Mesenchymal stem cell (in vitro differentiated cells and primary cell): ENCODE measurements around the gene PKN1.
A peak's percentile ranks its signal among the peaks of the same experiment; 100 is the strongest.

Experiments used
- DNase-seq: peaks from one replicate; pipeline ENCODE4 v3.0.0-alpha.2; 2013
- H2AFZ ChIP-seq: one replicate; pipeline ENCODE4 v1.6.1; 2013; ENCODE audit warnings: low read depth, mild to moderate bottlenecking, control low read depth, inconsistent platforms, low read length, moderate library complexity
- H2AK5ac ChIP-seq: 2 replicates; pipeline ENCODE4 v1.6.1; 2013; ENCODE audit warnings: low read length, moderate library complexity, mild to moderate bottlenecking, inconsistent platforms; ENCODE audit not compliant: severe bottlenecking
- H2BK120ac ChIP-seq: one replicate; pipeline ENCODE4 v1.6.1; 2013; ENCODE audit warnings: low read depth, mild to moderate bottlenecking, inconsistent platforms, low read length, moderate library complexity
- H2BK12ac ChIP-seq, 2 experiments: one replicate each; pipeline ENCODE4 v1.6.1; 2013; ENCODE audit warnings: inconsistent platforms in 2 of 2, low read length in 2 of 2, mild to moderate bottlenecking in 2 of 2, moderate library complexity in 2 of 2, control low read depth in 1 of 2
- H2BK15ac ChIP-seq: one replicate; pipeline ENCODE4 v1.6.1; 2013; ENCODE audit warnings: mild to moderate bottlenecking, low read depth, inconsistent platforms; ENCODE audit not compliant: poor library complexity, severe bottlenecking
- H2BK5ac ChIP-seq: 2 replicates; pipeline ENCODE4 v1.6.1; 2013; ENCODE audit warnings: low read depth, mild to moderate bottlenecking, low read length, control low read depth, inconsistent platforms; ENCODE audit not compliant: poor library complexity, severe bottlenecking
- H3K14ac ChIP-seq, 2 experiments: one replicate each; pipeline ENCODE4 v1.6.1; 2013; ENCODE audit warnings: inconsistent platforms in 2 of 2, low read length in 2 of 2, control low read depth in 1 of 2, mild to moderate bottlenecking in 1 of 2, moderate library complexity in 1 of 2
- H3K18ac ChIP-seq, 2 experiments: one replicate each; pipeline ENCODE4 v1.6.1; 2013; ENCODE audit warnings: inconsistent platforms in 2 of 2, low read length in 2 of 2, control low read depth in 1 of 2, low read depth in 1 of 2, mild to moderate bottlenecking in 1 of 2
- H3K23ac ChIP-seq, 2 experiments: one replicate each; pipeline ENCODE4 v1.6.1; 2013; ENCODE audit warnings: inconsistent platforms in 2 of 2, low read length in 2 of 2, mild to moderate bottlenecking in 2 of 2, moderate library complexity in 2 of 2, control low read depth in 1 of 2
- H3K27ac ChIP-seq: 2 replicates; pipeline ENCODE4 v1.5.1; 2013; ENCODE audit warnings: mild to moderate bottlenecking, moderate library complexity, low read length, control low read depth, inconsistent platforms; ENCODE audit not compliant: poor library complexity, severe bottlenecking
- H3K27me3 ChIP-seq, 2 experiments: 2 replicates each; pipeline versions ENCODE4 v1.6.1 to v1.7.0; 2013; ENCODE audit warnings: low read length in 2 of 2, mild to moderate bottlenecking in 2 of 2, moderate library complexity in 2 of 2, control low read depth in 1 of 2, inconsistent platforms in 1 of 2; ENCODE audit not compliant: control insufficient read depth in 1 of 2, insufficient read depth in 1 of 2
- H3K36me3 ChIP-seq, 2 experiments: 2 replicates each; pipeline versions ENCODE4 v1.6.1 to v1.7.0; 2013; ENCODE audit warnings: low read length in 2 of 2, control low read depth in 1 of 2, inconsistent platforms in 1 of 2, low read depth in 1 of 2, mild to moderate bottlenecking in 1 of 2; ENCODE audit not compliant: insufficient read depth in 2 of 2, control insufficient read depth in 1 of 2
- H3K4ac ChIP-seq, 2 experiments: one replicate each; pipeline ENCODE4 v1.6.1; 2013; ENCODE audit warnings: inconsistent platforms in 2 of 2, low read length in 2 of 2, mild to moderate bottlenecking in 2 of 2, moderate library complexity in 2 of 2, control low read depth in 1 of 2, low read depth in 1 of 2
- H3K4me1 ChIP-seq: 2 replicates; pipeline ENCODE4 v1.6.1; 2013; ENCODE audit warnings: low read depth, low read length, control low read depth; ENCODE audit not compliant: control insufficient read depth, insufficient read depth
- H3K4me2 ChIP-seq: 2 replicates; pipeline ENCODE4 v1.6.1; 2013; ENCODE audit warnings: low read length, mild to moderate bottlenecking, inconsistent platforms; ENCODE audit not compliant: poor library complexity, severe bottlenecking
- H3K4me3 ChIP-seq, 2 experiments: 2 replicates each; pipeline versions ENCODE4 v1.5.1 to v1.7.0; 2013; ENCODE audit warnings: low read length in 2 of 2, mild to moderate bottlenecking in 2 of 2, control low read depth in 1 of 2, low read depth in 1 of 2; ENCODE audit not compliant: insufficient read depth in 1 of 2
- H3K79me1 ChIP-seq: replicated peaks from 2 replicates; pipeline ENCODE4 v1.6.1; 2013; ENCODE audit warnings: mild to moderate bottlenecking, control low read depth, low read length, inconsistent platforms; ENCODE audit not compliant: poor library complexity, severe bottlenecking
- H3K9ac ChIP-seq: 2 replicates; pipeline ENCODE4 v1.7.0; 2013; ENCODE audit warnings: mild to moderate bottlenecking, low read length, moderate library complexity
- H3K9me3 ChIP-seq: 2 replicates; pipeline ENCODE4 v1.7.0; 2013; ENCODE audit warnings: mild to moderate bottlenecking, low read length; ENCODE audit not compliant: control insufficient read depth
- H4K8ac ChIP-seq: one replicate; pipeline ENCODE4 v1.6.1; 2013; ENCODE audit warnings: inconsistent platforms, mild to moderate bottlenecking, low read length, moderate library complexity
- H4K91ac ChIP-seq: one replicate; pipeline ENCODE4 v1.6.1; 2013; ENCODE audit warnings: mild to moderate bottlenecking, low read length, inconsistent platforms
- WGBS: methylation state at CpG from one replicate; pipeline ENCODE4 v1.1.7; 2013; ENCODE audit warnings: mixed read lengths; 5-methylcytosine and 5-hydroxymethylcytosine counted together

PKN1 gene

DNA sequence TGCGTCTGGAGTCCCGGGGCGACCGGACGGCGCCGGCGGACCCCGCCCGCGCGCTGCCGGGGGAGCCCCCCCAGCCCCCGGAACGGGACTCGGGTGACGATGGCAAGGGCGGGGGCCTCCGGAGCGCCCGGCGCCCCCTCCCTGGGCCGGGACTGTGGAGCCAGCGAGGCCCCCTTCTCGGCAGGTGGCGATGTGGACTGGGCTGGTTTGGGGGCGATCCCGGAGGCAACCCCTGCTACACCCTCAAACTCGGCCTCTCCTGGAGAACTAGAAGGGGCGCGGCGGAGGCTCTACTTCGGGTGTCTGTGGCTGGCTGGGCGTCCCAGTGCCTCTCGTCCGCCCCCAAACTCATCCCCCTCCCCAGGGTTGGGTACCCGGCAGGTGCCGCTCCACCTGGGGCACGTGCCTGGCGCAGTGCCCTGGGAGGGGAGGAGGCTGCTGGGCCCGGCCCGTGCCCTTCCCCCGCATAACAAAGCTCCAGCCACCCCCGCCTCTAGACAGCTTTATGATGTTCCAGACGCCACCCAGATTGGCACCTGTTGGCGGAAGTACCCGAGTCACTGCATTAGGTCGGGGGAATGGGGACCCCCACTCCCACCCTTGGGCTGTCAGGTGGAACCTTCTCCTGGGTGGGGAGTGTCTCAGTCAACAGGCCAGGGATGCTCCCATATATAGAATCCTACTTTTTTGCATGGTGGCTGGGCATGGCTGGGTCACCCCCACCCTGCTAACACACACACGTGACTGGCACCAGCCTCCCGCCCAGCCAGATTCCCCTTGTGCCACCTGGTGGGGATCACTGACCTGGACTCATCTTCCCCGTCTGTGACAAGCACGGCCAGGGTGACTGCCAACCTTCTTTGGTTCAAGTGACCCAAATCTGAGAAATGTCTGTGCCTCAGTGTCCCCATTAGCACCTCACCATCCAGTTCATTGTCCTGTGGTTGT is 722 bp downstream of the PKN1 start:
- Histone ChIP-seq H3K4ac (peak overlapping the region; percentile 20 to 88), H3K4me2 (peak overlapping the region; percentile 91), H4K8ac (peak overlapping the region; percentile 90), H3K27me3 (peaks cover 3% of the 10 kb centered on the region in 2 experiments), H2BK15ac (peak overlapping the region; percentile 85), H3K9ac (peak overlapping the region; percentile 86), H2AK5ac (no peak overlapping the region), H2BK5ac (no peak overlapping the region), H3K36me3 (peaks cover under 1 to 10% of the 10 kb centered on the region in 2 experiments), H2BK120ac (peak overlapping the region; percentile 59), H3K23ac (peak overlapping the region in 1 of 2 experiments; percentile 70), H3K14ac (peak overlapping the region; percentile 27 to 89), H3K18ac (peak overlapping the region; percentile 75 to 91), H3K4me1 (peaks cover 28% of the 10 kb centered on the region), H4K91ac (peak overlapping the region; percentile 57), H3K79me1 (peaks cover 16% of the 10 kb centered on the region), H3K4me3 (peak overlapping the region; percentile 88 to 89), H2AFZ (peak overlapping the region; percentile 43), H3K27ac (no peak overlapping the region), H3K9me3 (no peaks in the 10 kb centered on the region), H2BK12ac (peak overlapping the region in 1 of 2 experiments; percentile 88)
- DNase-seq, result no peak
- WGBS, result 17% methylated on average over 46 of the region's 52 CpGs

DNA sequence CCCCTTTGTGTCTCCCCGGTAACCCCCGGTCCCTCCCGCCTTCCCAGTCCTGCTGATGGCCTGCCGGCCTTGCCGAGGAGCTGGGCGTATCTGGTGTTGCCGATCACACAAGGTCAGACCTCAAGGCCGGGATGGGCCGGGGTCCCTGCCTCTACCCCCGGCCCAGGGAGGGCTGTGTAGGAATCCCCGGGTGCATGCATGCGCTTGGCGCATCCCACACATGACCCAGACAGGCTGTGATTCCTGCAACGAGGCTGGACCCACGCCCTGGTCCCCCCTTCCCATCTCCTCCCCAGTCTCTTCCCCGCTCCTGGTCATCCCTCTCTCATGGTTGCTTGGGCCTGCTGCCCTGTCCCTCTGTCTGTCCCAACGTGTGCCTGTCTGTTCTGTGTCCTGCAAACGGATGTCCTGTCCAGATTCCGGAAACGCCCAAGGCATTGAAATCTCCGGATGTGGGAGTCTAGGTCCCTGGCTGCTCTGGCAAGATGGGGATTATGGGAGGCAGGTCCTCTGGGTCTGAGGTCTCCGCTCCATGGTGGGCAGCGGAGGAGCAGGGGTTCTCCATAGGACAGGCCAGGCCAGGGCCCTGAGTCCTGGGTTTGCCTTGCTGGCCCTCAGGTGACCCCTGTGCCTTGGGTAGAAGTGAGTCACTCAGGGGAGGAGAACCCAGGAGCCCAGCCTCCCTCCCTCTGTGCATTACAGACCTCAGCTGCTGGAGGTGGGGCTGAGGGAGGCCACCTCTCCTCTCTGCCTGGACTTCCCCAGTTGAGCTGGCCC is 1.6 kb downstream of the PKN1 start:
- peak overlapping the region; percentile 37 to 75 for H2BK12ac ChIP-seq
- 85% methylated on average over 23 of the region's 23 CpGs for WGBS
- peak overlapping the region; percentile 41 for H4K91ac ChIP-seq
- H2BK5ac ChIP-seq, result no peak overlapping the region
- peak overlapping the region in 1 of 2 experiments; percentile 48 for H3K4ac ChIP-seq
- peak overlapping the region in 1 of 2 experiments; percentile 89 for H3K4me3 ChIP-seq
- H3K9me3 ChIP-seq, result no peaks in the 10 kb centered on the region
- peaks cover 28% of the 10 kb centered on the region for H3K4me1 ChIP-seq
- H2AK5ac ChIP-seq, result no peak overlapping the region
- H3K23ac ChIP-seq, result no peak overlapping the region
- peak overlapping the region; percentile 11 for H3K27ac ChIP-seq
- peaks cover 4 to 10% of the 10 kb centered on the region in 2 experiments for H3K36me3 ChIP-seq
- H3K9ac ChIP-seq, result peak overlapping the region; percentile 86
- peaks cover 0 to 3% of the 10 kb centered on the region in 2 experiments for H3K27me3 ChIP-seq
- peak; percentile 87 for DNase-seq
- no peak overlapping the region for H2BK120ac ChIP-seq
- peaks cover 19% of the 10 kb centered on the region for H3K79me1 ChIP-seq
- no peak overlapping the region for H2AFZ ChIP-seq
- H3K14ac ChIP-seq, result peak overlapping the region in 1 of 2 experiments; percentile 35
- peak overlapping the region in 1 of 2 experiments; percentile 3 for H3K18ac ChIP-seq
- peak overlapping the region; percentile 75 for H4K8ac ChIP-seq
- peak overlapping the region; percentile 91 for H3K4me2 ChIP-seq
- no peak overlapping the region for H2BK15ac ChIP-seq

DNA sequence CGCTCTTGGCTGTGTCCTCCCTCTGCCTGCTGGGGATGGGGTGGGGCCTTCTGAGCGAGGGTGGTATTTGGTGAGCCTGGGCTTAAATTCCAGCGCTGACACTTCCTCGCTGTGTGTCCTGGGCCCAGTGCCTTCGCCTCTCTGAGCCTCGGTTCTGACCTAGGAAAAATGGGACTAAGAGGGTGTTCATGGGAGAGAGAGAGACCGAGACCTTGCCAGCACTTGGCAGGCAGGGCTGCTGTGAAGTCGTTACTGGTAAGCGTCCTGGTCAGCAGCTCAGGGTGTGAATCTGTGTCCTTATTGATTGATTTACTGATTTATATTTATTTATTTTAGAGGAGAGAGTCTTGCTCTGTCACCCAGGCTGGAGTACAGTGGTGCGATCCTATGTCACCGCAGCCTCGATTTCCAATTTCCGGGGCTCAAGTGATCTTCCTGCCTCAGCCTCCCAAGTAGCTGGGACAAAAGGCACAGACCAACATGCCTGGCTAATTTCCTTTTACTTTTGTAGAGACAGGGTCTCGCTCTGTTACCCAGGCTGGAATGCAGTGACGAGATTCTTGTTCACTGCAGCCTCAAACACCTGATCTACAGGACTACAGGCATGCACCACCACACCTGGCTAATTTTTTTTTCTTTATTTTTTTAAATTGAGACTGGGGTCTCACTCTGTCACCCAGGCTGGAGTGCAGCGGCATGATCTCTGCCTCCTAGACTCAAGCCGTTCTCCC is 2.4 kb downstream of the PKN1 start:
- Histone ChIP-seq H3K4me3 (peak overlapping the region in 1 of 2 experiments; percentile 89), H3K27me3 (peaks cover 0 to 3% of the 10 kb centered on the region in 2 experiments), H3K79me1 (peaks cover 24% of the 10 kb centered on the region), H2AFZ (no peak overlapping the region), H3K4me2 (no peak overlapping the region), H3K36me3 (peaks cover 4 to 10% of the 10 kb centered on the region in 2 experiments), H2BK120ac (no peak overlapping the region), H3K9ac (peak overlapping the region; percentile 86), H2AK5ac (no peak overlapping the region), H2BK15ac (no peak overlapping the region), H3K4me1 (peaks cover 33% of the 10 kb centered on the region), H3K18ac (no peak overlapping the region), H3K27ac (no peak overlapping the region), H3K14ac (peak overlapping the region in 1 of 2 experiments; percentile 18), H2BK5ac (no peak overlapping the region), H4K8ac (no peak overlapping the region), H3K9me3 (no peaks in the 10 kb centered on the region), H3K4ac (peak overlapping the region in 1 of 2 experiments; percentile 40), H3K23ac (no peak overlapping the region), H4K91ac (no peak overlapping the region), H2BK12ac (no peak overlapping the region)
- 92% methylated on average over 16 of the region's 17 CpGs for WGBS
- DNase-seq, result no peak
